ENCODE measurements around the gene MEGF9.
A peak's percentile ranks its signal among the peaks of the same experiment; 100 is the strongest.

The MEGF9 gene

GRCh38 chr9:120593955-120594277 lies 120.4 kb downstream of the MEGF9 start:
- no peak for DNase-seq
- Histone ChIP-seq H3K4me3 (ENCODE audit: low read depth, low read length) (no peak overlapping the region), H3K27me3 (replicated peaks) (no peaks in the 10 kb centered on the region), H3K36me3 (replicated peaks) (no peaks in the 10 kb centered on the region), H3K27ac (no peak overlapping the region)
- in situ Hi-C loops (cut with HindIII; ENCODE audit: low pct_ligation_motif_present, low sequenced_read_pairs), result no loop called here
- TF ChIP-seq CTCF (IDR thresholded peaks at IDR 0.05; ENCODE audit: low read depth, low read length, missing control alignments), result no peak

- Histone ChIP-seq H3K36me3 (replicated peaks) (no peaks in the 10 kb centered on the region), H3K27me3 (replicated peaks) (no peaks in the 10 kb centered on the region), H3K4me3 (ENCODE audit: low read depth, low read length) (no peak overlapping the region), H3K27ac (no peak overlapping the region)
- no peak for TF ChIP-seq CTCF (IDR thresholded peaks at IDR 0.05; ENCODE audit: low read depth, low read length, missing control alignments)
- in situ Hi-C loops (cut with HindIII; ENCODE audit: low pct_ligation_motif_present, low sequenced_read_pairs), result no loop called here
- DNase-seq, result no peak
Measured at GRCh38 chr9:120593250-120593954, 120.9 kb downstream of the MEGF9 start.

DNA sequence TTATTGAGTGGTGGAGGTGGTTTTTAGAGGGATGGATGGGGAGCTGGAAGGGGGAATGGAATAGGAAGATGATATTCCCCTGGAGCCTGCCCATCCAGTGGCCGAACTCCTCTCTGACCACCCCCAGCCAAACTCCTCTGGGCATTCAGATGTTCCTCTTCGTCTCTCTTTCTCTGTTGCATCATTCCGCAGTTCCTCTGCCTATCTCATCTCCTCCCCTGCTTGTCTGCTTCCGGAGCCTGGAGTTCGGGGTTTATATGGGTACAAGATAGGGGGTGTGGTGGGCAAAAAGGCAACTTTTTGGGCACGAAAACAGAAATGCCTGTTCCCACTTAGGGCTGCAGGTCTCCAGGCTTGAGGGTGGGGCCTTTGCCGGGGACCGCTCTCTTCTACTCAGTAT lies 122.1 kb downstream of the MEGF9 start:
- no peak for TF ChIP-seq CTCF (IDR thresholded peaks at IDR 0.05; ENCODE audit: low read depth, low read length, missing control alignments)
- in situ Hi-C loops (cut with HindIII; ENCODE audit: low pct_ligation_motif_present, low sequenced_read_pairs), result no loop called here
- Histone ChIP-seq H3K36me3 (replicated peaks) (no peaks in the 10 kb centered on the region), H3K27ac (no peak overlapping the region), H3K4me3 (ENCODE audit: low read depth, low read length) (no peak overlapping the region), H3K27me3 (replicated peaks) (no peaks in the 10 kb centered on the region)
- DNase-seq, result no peak

- Histone ChIP-seq H3K4me3 (ENCODE audit: low read depth, low read length) (no peak overlapping the region), H3K27ac (no peak overlapping the region), H3K27me3 (replicated peaks) (no peaks in the 10 kb centered on the region), H3K36me3 (replicated peaks) (no peaks in the 10 kb centered on the region)
- DNase-seq, result no peak
- in situ Hi-C loops (cut with HindIII; ENCODE audit: low pct_ligation_motif_present, low sequenced_read_pairs), result no loop called here
- no peak for TF ChIP-seq CTCF (IDR thresholded peaks at IDR 0.05; ENCODE audit: low read depth, low read length, missing control alignments)
Measured at GRCh38 chr9:120587328-120587727, 126.9 kb downstream of the MEGF9 start.

DNA sequence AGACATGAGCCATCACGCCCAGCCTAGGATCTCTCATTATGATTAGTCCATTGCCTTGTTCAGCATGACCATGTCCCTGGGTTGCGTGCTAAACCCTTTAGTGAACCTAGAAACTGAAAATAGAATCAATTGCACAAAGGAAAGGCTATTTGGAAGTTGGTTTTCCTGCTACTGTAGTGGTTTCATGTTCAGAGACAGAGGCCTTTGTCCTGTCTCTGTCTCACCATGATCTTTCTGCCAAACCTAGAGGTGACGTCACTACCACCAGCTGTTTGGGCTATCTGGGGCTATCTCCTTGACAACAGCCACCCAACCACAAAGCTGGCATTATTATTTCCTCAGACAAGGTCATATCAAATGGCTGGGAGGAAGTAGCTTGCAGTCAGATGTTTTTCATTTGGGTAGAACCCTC lies 130.3 kb downstream of the MEGF9 start:
- peak; percentile 90 for DNase-seq
- H3K4me3 ChIP-seq (ENCODE audit: low read depth, low read length), result no peak overlapping the region
- H3K27ac ChIP-seq, result peak overlapping the region; percentile 55
- H3K27me3 ChIP-seq (replicated peaks), result no peaks in the 10 kb centered on the region
- TF ChIP-seq CTCF (IDR thresholded peaks at IDR 0.05; ENCODE audit: low read depth, low read length, missing control alignments), result no peak
- in situ Hi-C loops (cut with HindIII; ENCODE audit: low pct_ligation_motif_present, low sequenced_read_pairs), result no loop called here
- H3K36me3 ChIP-seq (replicated peaks), result no peaks in the 10 kb centered on the region
